ENCODE data around the gene SELENOS. TPM values are rescaled to one million over a fixed set of nuclear protein-coding genes. Genes with fewer than 3 reads are reported as not detected.

Gene SELENOS
- polyA plus RNA-seq, 1 donor from 2014 or later = 136 TPM

DNA sequence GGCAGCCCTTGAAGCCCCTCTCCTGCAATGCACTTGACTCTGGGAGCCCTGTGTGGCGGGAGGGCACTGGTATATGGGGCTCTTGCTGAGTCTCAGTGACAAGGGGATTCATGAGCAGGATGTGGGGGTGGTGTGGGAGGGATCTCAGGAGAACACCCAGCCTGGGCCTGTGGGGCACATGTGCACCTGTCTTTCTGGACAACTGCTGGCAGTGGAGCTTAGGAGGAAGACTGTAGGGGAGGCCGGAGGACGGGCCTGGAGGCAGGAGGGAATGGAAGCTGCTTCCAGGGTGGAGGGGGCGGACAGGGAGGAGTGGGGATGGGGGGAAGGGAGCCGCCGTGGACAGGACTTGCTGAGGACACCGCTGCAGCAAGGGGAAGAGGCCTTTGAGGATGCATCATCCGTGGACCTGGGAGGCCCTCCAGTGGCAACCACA, 28.6 kb upstream of the SELENOS start:
- no peaks in the 10 kb centered on the region for H3K36me3 ChIP-seq (ENCODE audit: insufficient read depth, low read length)
- no peak overlapping the region for H2AFZ ChIP-seq (ENCODE audit: low read depth, low read length)
- no peaks in the 10 kb centered on the region for H3K9me3 ChIP-seq (ENCODE audit: low read length)
- no peak overlapping the region for H3K4me3 ChIP-seq (ENCODE audit: low read length)
- no peak overlapping the region for H3K9ac ChIP-seq (ENCODE audit: low read length)
- H3F3A ChIP-seq (ENCODE audit: insufficient read depth, low read length, poor library complexity, severe bottlenecking) = no peaks in the 10 kb centered on the region
- TF ChIP-seq EZH2 (IDR thresholded peaks at IDR 0.05; ENCODE audit: borderline replicate concordance, insufficient read depth, low read length, poor library complexity, severe bottlenecking) = no peak
- TF ChIP-seq EP300 (conservative IDR thresholded peaks at IDR 0.05; ENCODE audit: poor library complexity, severe bottlenecking) = no peak
- TF ChIP-seq, protein P1, sequence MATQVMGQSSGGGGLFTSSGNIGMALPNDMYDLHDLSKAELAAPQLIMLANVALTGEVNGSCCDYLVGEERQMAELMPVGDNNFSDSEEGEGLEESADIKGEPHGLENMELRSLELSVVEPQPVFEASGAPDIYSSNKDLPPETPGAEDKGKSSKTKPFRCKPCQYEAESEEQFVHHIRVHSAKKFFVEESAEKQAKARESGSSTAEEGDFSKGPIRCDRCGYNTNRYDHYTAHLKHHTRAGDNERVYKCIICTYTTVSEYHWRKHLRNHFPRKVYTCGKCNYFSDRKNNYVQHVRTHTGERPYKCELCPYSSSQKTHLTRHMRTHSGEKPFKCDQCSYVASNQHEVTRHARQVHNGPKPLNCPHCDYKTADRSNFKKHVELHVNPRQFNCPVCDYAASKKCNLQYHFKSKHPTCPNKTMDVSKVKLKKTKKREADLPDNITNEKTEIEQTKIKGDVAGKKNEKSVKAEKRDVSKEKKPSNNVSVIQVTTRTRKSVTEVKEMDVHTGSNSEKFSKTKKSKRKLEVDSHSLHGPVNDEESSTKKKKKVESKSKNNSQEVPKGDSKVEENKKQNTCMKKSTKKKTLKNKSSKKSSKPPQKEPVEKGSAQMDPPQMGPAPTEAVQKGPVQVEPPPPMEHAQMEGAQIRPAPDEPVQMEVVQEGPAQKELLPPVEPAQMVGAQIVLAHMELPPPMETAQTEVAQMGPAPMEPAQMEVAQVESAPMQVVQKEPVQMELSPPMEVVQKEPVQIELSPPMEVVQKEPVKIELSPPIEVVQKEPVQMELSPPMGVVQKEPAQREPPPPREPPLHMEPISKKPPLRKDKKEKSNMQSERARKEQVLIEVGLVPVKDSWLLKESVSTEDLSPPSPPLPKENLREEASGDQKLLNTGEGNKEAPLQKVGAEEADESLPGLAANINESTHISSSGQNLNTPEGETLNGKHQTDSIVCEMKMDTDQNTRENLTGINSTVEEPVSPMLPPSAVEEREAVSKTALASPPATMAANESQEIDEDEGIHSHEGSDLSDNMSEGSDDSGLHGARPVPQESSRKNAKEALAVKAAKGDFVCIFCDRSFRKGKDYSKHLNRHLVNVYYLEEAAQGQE (IDR thresholded peaks at IDR 0.05; ENCODE audit: borderline replicate concordance) = no peak
- TF ChIP-seq POLR2AphosphoS5 (IDR thresholded peaks at IDR 0.05) = no peak
- no peak for TF ChIP-seq MXI1 (conservative IDR thresholded peaks at IDR 0.05; ENCODE audit: poor library complexity, severe bottlenecking)
- no peak for TF ChIP-seq RAD21 (conservative IDR thresholded peaks at IDR 0.05)
- no peak for TF ChIP-seq SMC3 (conservative IDR thresholded peaks at IDR 0.05; ENCODE audit: poor library complexity)
- TF ChIP-seq TAF1 (IDR thresholded peaks at IDR 0.05; ENCODE audit: low read depth) = no peak
- TF ChIP-seq, protein P2, sequence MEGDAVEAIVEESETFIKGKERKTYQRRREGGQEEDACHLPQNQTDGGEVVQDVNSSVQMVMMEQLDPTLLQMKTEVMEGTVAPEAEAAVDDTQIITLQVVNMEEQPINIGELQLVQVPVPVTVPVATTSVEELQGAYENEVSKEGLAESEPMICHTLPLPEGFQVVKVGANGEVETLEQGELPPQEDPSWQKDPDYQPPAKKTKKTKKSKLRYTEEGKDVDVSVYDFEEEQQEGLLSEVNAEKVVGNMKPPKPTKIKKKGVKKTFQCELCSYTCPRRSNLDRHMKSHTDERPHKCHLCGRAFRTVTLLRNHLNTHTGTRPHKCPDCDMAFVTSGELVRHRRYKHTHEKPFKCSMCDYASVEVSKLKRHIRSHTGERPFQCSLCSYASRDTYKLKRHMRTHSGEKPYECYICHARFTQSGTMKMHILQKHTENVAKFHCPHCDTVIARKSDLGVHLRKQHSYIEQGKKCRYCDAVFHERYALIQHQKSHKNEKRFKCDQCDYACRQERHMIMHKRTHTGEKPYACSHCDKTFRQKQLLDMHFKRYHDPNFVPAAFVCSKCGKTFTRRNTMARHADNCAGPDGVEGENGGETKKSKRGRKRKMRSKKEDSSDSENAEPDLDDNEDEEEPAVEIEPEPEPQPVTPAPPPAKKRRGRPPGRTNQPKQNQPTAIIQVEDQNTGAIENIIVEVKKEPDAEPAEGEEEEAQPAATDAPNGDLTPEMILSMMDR (IDR thresholded peaks at IDR 0.05; ENCODE audit: poor library complexity, severe bottlenecking) = no peak
- no peaks in the 10 kb centered on the region for H3K27me3 ChIP-seq (ENCODE audit: insufficient read depth, low read depth, low read length)
- no peaks in the 10 kb centered on the region for H4K20me1 ChIP-seq (ENCODE audit: insufficient read depth)
- H3K4me2 ChIP-seq (ENCODE audit: low read length) = no peak overlapping the region
- no peaks in the 10 kb centered on the region for H3K79me2 ChIP-seq (replicated peaks; ENCODE audit: insufficient read depth, low read length)
- H3K9me2 ChIP-seq (ENCODE audit: insufficient read depth, low read length) = no peaks in the 10 kb centered on the region
- no peak overlapping the region for H3K27ac ChIP-seq (ENCODE audit: low read length)

DNA sequence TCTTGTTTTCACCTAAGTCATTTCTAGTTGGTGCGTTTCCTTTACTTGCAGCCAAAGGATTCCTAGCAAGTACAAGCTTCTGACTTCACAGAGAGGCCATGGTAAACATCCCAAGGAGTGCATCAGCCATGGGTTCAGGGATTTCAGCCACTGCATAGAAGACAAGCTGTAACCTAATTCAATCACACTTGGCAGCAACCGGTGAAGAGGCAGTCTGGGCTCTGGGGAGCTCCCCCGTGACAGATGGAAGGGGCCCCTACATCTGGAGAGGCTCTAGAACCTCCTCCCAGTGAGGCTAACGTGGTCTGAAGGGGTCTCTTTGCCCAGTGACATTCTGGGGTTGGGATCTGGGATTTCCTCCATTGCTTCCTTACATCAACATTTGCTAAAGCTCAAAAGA, 26.1 kb upstream of the SELENOS start:
- H3K27me3 ChIP-seq (ENCODE audit: insufficient read depth, low read depth, low read length) = no peaks in the 10 kb centered on the region
- H3K9me3 ChIP-seq (ENCODE audit: low read length) = no peaks in the 10 kb centered on the region
- H3K79me2 ChIP-seq (replicated peaks; ENCODE audit: insufficient read depth, low read length) = no peaks in the 10 kb centered on the region
- no peak overlapping the region for H3K4me3 ChIP-seq (ENCODE audit: low read length)
- H3K9me2 ChIP-seq (ENCODE audit: insufficient read depth, low read length) = no peaks in the 10 kb centered on the region
- no peak for TF ChIP-seq SMC3 (conservative IDR thresholded peaks at IDR 0.05; ENCODE audit: poor library complexity)
- no peak for TF ChIP-seq EZH2 (IDR thresholded peaks at IDR 0.05; ENCODE audit: borderline replicate concordance, insufficient read depth, low read length, poor library complexity, severe bottlenecking)
- TF ChIP-seq RAD21 (conservative IDR thresholded peaks at IDR 0.05) = no peak
- TF ChIP-seq, protein P2 (IDR thresholded peaks at IDR 0.05; ENCODE audit: poor library complexity, severe bottlenecking) = no peak
- no peak for TF ChIP-seq TAF1 (IDR thresholded peaks at IDR 0.05; ENCODE audit: low read depth)
- no peak for TF ChIP-seq MXI1 (conservative IDR thresholded peaks at IDR 0.05; ENCODE audit: poor library complexity, severe bottlenecking)
- TF ChIP-seq, protein P1 (IDR thresholded peaks at IDR 0.05; ENCODE audit: borderline replicate concordance) = no peak
- TF ChIP-seq EP300 (conservative IDR thresholded peaks at IDR 0.05; ENCODE audit: poor library complexity, severe bottlenecking) = no peak
- TF ChIP-seq POLR2AphosphoS5 (IDR thresholded peaks at IDR 0.05) = no peak
- no peak overlapping the region for H3K27ac ChIP-seq (ENCODE audit: low read length)
- no peaks in the 10 kb centered on the region for H3F3A ChIP-seq (ENCODE audit: insufficient read depth, low read length, poor library complexity, severe bottlenecking)
- no peaks in the 10 kb centered on the region for H4K20me1 ChIP-seq (ENCODE audit: insufficient read depth)
- H3K36me3 ChIP-seq (ENCODE audit: insufficient read depth, low read length) = no peaks in the 10 kb centered on the region
- H3K4me2 ChIP-seq (ENCODE audit: low read length) = no peak overlapping the region
- H2AFZ ChIP-seq (ENCODE audit: low read depth, low read length) = no peak overlapping the region
- no peak overlapping the region for H3K9ac ChIP-seq (ENCODE audit: low read length)
